ENCODE data around the gene MXRA7.

DNA sequence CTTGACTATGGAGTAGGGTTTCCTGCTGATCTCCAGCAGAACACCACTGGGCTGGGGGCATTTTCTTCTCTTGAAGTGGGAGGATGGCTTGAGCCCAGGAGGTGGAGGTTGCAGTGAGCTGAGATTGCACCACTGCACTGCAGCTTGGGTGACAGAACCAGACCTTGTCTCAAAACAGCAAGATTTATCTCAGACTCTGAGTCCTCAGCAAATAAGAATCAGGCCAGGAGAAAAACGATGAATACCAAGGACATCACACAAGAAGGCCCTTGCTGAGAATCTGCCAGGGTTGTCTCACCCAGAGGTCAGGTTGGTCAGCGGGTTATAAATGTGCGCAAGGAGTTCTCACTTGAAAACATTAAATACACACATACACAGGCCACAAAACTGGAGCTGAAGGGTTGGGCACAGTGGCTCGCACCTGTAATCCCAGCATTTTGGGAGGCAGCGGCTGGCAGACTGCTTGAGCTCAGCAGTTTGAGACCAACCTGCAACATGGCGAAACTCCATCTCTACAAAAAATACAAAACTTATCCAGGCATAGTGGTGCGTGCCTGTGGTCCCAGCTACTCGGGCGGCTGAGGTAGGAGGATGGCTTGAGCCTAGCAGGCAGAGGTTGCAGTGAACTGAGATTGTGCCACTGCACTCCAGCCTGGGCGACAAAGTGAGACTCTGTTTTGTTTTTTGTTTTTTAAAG lies 7.7 kb downstream of the MXRA7 start:
- TF ChIP-seq, protein P1, sequence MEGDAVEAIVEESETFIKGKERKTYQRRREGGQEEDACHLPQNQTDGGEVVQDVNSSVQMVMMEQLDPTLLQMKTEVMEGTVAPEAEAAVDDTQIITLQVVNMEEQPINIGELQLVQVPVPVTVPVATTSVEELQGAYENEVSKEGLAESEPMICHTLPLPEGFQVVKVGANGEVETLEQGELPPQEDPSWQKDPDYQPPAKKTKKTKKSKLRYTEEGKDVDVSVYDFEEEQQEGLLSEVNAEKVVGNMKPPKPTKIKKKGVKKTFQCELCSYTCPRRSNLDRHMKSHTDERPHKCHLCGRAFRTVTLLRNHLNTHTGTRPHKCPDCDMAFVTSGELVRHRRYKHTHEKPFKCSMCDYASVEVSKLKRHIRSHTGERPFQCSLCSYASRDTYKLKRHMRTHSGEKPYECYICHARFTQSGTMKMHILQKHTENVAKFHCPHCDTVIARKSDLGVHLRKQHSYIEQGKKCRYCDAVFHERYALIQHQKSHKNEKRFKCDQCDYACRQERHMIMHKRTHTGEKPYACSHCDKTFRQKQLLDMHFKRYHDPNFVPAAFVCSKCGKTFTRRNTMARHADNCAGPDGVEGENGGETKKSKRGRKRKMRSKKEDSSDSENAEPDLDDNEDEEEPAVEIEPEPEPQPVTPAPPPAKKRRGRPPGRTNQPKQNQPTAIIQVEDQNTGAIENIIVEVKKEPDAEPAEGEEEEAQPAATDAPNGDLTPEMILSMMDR (IDR thresholded peaks at IDR 0.05), result no peak
- TF ChIP-seq POLR2A (IDR thresholded peaks at IDR 0.05), result no peak
- no peak for TF ChIP-seq EP300 (IDR thresholded peaks at IDR 0.05; ENCODE audit: low read depth)
- TF ChIP-seq POLR2AphosphoS5 (IDR thresholded peaks at IDR 0.05), result no peak

All from transverse colon (tissue), 4 donors.